Fibroblast of lung (primary cell): ENCODE results near the gene AFF2. TPM values are rescaled to one million over a fixed set of nuclear protein-coding genes. Genes with fewer than 3 reads are reported as not detected.

Source experiments
- DNase-seq, 2 donors: peaks; one replicate each; pipeline versions ENCODE4 v3.0.0 to v3.0.0-alpha.2; 2010; ENCODE audit warnings: low read depth in 2 of 2
- H2AFZ ChIP-seq: 2 replicates; pipeline ENCODE4 v1.5.1; 2012; ENCODE audit warnings: low read length, control low read depth, inconsistent platforms
- H3K27ac ChIP-seq: 2 replicates; pipeline ENCODE4 v1.5.1; 2011; ENCODE audit warnings: low read length, control low read depth; ENCODE audit not compliant: insufficient read depth
- H3K27me3 ChIP-seq: 2 replicates; pipeline ENCODE4 v1.5.1; 2011; ENCODE audit warnings: mild to moderate bottlenecking, low read length; ENCODE audit not compliant: control insufficient read depth, insufficient read depth
- H3K36me3 ChIP-seq: 2 replicates; pipeline ENCODE4 v1.5.1; 2011; ENCODE audit warnings: low read length; ENCODE audit not compliant: control insufficient read depth, insufficient read depth
- H3K4me1 ChIP-seq: 2 replicates; pipeline ENCODE4 v1.5.1; 2011; ENCODE audit warnings: low read length; ENCODE audit not compliant: control insufficient read depth, insufficient read depth; ENCODE audit errors: extremely low read depth
- H3K4me2 ChIP-seq: 2 replicates; pipeline ENCODE4 v1.5.1; 2011; ENCODE audit warnings: low read length, control low read depth; ENCODE audit not compliant: insufficient read depth; ENCODE audit errors: extremely low read depth
- H3K4me3 ChIP-seq, 4 experiments: fragments of 200-600 bp in 1 of 4; sonication (generic) in 1 of 4; replicated peaks in 1 of 4; 2 replicates each; pipeline ENCODE4 v1.5.1; 2011 to 2016; ENCODE audit warnings: low read length in 4 of 4, low read depth in 3 of 4, mild to moderate bottlenecking in 3 of 4, control low read depth in 2 of 4, inconsistent platforms in 1 of 4, mixed read lengths in 1 of 4; ENCODE audit not compliant: insufficient read depth in 1 of 4; ENCODE audit errors: control extremely low read depth in 1 of 4
- H3K79me2 ChIP-seq: 2 replicates; pipeline ENCODE4 v1.5.1; 2012; ENCODE audit warnings: mild to moderate bottlenecking, low read length, inconsistent platforms; ENCODE audit not compliant: control insufficient read depth, insufficient read depth
- H3K9ac ChIP-seq: 2 replicates; pipeline ENCODE4 v1.5.1; 2011; ENCODE audit warnings: mild to moderate bottlenecking, low read length, control low read depth; ENCODE audit not compliant: insufficient read depth
- H3K9me3 ChIP-seq: 2 replicates; pipeline ENCODE4 v1.5.1; 2012; ENCODE audit warnings: low read depth, low read length; ENCODE audit not compliant: control insufficient read depth, insufficient read depth
- H4K20me1 ChIP-seq: 2 replicates; pipeline ENCODE4 v1.5.1; 2011; ENCODE audit warnings: low read length; ENCODE audit not compliant: control insufficient read depth, insufficient read depth; ENCODE audit errors: extremely low read depth
- EZH2 ChIP-seq: IDR thresholded peaks from 2 replicates; pipeline ENCODE4 v1.5.1; 2012; ENCODE audit warnings: low read length, control low read depth, mild to moderate bottlenecking; ENCODE audit errors: missing control alignments
- polyA plus RNA-seq, 2 donors: library from polyadenylated mRNA; depleted of rRNA in 1 of 2; stranded (reverse) in 1 of 2; unstranded in 1 of 2; fragments of >200 nt; gene quantifications; 2 replicates each; pipeline ENCODE4 v1.2.1, GENCODE V29; 2011 to 2012; ENCODE audit warnings: missing spikeins in 1 of 2
- total RNA-seq: library from RNA; depleted of rRNA; stranded (reverse); fragments of >200 nt; gene quantifications from 2 replicates; pipeline ENCODE4 v1.2.1, GENCODE V29; 2014
- TF ChIP-seq, protein P1 (sequence below), 2 donors: IDR thresholded peaks in 1 of 2; conservative IDR thresholded peaks in 1 of 2; 1 replicate in 1 of 2; 2 replicates in 1 of 2; pipeline ENCODE4 v1.5.1; 2011 to 2012; ENCODE audit warnings: low read length in 2 of 2, control low read depth in 1 of 2, inconsistent platforms in 1 of 2, low read depth in 1 of 2, mild to moderate bottlenecking in 1 of 2

The AFF2 gene
- total and polyA plus RNA-seq, 2 donors (not counting 1 experiment from before 2014, with no cell fraction given), result under 0.01 to 0.05 TPM

GRCh38 chrX:148572337-148572736, 71.9 kb downstream of the AFF2 start:
- Histone ChIP-seq H3K27me3 (no peaks in the 10 kb centered on the region), H3K27ac (no peak overlapping the region), H3K79me2 (no peaks in the 10 kb centered on the region), H2AFZ (no peak overlapping the region), H3K4me3 (no peak overlapping the region), H3K9ac (no peak overlapping the region), H3K4me2 (no peak overlapping the region), H3K36me3 (no peaks in the 10 kb centered on the region), H4K20me1 (no peaks in the 10 kb centered on the region), H3K9me3 (no peaks in the 10 kb centered on the region), H3K4me1 (no peaks in the 10 kb centered on the region)
- TF ChIP-seq, protein P1, sequence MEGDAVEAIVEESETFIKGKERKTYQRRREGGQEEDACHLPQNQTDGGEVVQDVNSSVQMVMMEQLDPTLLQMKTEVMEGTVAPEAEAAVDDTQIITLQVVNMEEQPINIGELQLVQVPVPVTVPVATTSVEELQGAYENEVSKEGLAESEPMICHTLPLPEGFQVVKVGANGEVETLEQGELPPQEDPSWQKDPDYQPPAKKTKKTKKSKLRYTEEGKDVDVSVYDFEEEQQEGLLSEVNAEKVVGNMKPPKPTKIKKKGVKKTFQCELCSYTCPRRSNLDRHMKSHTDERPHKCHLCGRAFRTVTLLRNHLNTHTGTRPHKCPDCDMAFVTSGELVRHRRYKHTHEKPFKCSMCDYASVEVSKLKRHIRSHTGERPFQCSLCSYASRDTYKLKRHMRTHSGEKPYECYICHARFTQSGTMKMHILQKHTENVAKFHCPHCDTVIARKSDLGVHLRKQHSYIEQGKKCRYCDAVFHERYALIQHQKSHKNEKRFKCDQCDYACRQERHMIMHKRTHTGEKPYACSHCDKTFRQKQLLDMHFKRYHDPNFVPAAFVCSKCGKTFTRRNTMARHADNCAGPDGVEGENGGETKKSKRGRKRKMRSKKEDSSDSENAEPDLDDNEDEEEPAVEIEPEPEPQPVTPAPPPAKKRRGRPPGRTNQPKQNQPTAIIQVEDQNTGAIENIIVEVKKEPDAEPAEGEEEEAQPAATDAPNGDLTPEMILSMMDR (conservative IDR thresholded peaks at IDR 0.05 in 1 of 2, IDR thresholded peaks at IDR 0.05 in 1 of 2; ENCODE audit: low read depth in 1 of 2, low read length in 2 of 2), result no peak
- no peak for DNase-seq

- Histone ChIP-seq H3K9me3 (no peaks in the 10 kb centered on the region), H2AFZ (no peak overlapping the region), H3K36me3 (no peaks in the 10 kb centered on the region), H3K4me3 (no peak overlapping the region), H3K4me1 (no peaks in the 10 kb centered on the region), H3K79me2 (no peaks in the 10 kb centered on the region), H3K4me2 (no peak overlapping the region), H3K27ac (no peak overlapping the region), H3K27me3 (no peaks in the 10 kb centered on the region), H4K20me1 (no peaks in the 10 kb centered on the region), H3K9ac (no peak overlapping the region)
- TF ChIP-seq EZH2, result no peak
- TF ChIP-seq, protein P1 (conservative IDR thresholded peaks at IDR 0.05 in 1 of 2, IDR thresholded peaks at IDR 0.05 in 1 of 2; ENCODE audit: low read depth in 1 of 2, low read length in 2 of 2), result no peak
- DNase-seq, result no peak
Observed at GRCh38 chrX:148573119-148573518, 72.7 kb downstream of the AFF2 start.

GRCh38 chrX:148574237-148574973, 74.0 kb downstream of the AFF2 start:
- no peak overlapping the region for H3K9ac ChIP-seq
- no peak overlapping the region for H3K4me2 ChIP-seq
- TF ChIP-seq, protein P1 (conservative IDR thresholded peaks at IDR 0.05 in 1 of 2, IDR thresholded peaks at IDR 0.05 in 1 of 2; ENCODE audit: low read depth in 1 of 2, low read length in 2 of 2), result no peak
- no peak for TF ChIP-seq EZH2
- peak in 1 of 2 donors; percentile 61 for DNase-seq
- H4K20me1 ChIP-seq, result no peaks in the 10 kb centered on the region
- H3K4me1 ChIP-seq, result no peaks in the 10 kb centered on the region
- H3K27me3 ChIP-seq, result no peaks in the 10 kb centered on the region
- no peak overlapping the region for H3K4me3 ChIP-seq
- no peak overlapping the region for H3K27ac ChIP-seq
- H2AFZ ChIP-seq, result no peak overlapping the region
- no peaks in the 10 kb centered on the region for H3K79me2 ChIP-seq
- H3K36me3 ChIP-seq, result no peaks in the 10 kb centered on the region
- H3K9me3 ChIP-seq, result no peaks in the 10 kb centered on the region
